ENCODE results near the gene ACSL1. TPM values are rescaled to one million over a fixed set of nuclear protein-coding genes. Genes with fewer than 3 reads are reported as not detected.

ACSL1 gene
- total and polyA plus RNA-seq, 9 of the 15 experiments (the other 6 are each of a cell fraction or from before 2014, with no cell fraction given) = 6.7 to 24.1 (median 15.0) TPM

DNA sequence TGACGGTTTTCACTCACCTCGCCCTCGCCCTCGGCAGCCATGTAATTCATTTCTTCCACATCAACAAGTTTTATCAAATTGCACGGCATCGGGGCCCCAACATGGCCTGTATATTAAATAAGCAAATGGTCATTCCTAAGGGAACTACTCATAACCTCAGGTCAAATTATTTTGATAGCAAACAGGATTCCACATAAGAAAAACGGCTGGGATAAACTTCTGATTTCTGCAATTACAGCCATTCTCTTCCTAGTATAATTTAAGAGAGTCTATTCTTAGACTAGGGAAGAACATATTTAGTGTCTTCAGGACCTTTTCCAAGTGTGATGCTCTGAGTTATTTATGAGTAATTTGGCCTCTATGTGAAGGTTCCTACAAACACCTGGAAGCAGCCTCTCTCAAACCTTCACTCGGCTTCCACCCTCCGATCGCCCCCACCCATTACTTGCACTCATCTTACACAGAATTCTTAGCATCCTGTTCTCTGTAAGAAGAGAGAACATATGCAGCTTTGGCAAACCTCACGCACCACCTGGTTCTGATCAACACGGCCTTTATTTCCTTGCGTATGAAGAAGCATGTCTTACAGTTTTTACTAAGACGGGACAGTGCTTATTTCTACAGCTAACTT, 62.5 kb downstream of the ACSL1 start (continued):
- no peak for TF ChIP-seq ZNF589 (CRISPR knock-in tag; IDR thresholded peaks at IDR 0.05; ENCODE audit: low read depth)
- no peak for TF ChIP-seq CREB3L1 (IDR thresholded peaks at IDR 0.05; ENCODE audit: borderline replicate concordance, low read depth)

GRCh38 chr4:184762100-184762499, 63.7 kb downstream of the ACSL1 start:
- Histone ChIP-seq H3K27me3 (ENCODE audit: control insufficient read depth in 2 of 2, insufficient read depth in 2 of 2, low read length in 2 of 2) (no peaks in the 10 kb centered on the region), H3K4me1 (replicated peaks in 1 of 2; ENCODE audit: control insufficient read depth in 2 of 2, insufficient read depth in 2 of 2, low read length in 2 of 2) (no peaks in the 10 kb centered on the region; a peak in 1 of 5 replicates), H3K9me1 (ENCODE audit: control insufficient read depth, insufficient read depth, low read length) (no peaks in the 10 kb centered on the region), H3K79me2 (ENCODE audit: control insufficient read depth, insufficient read depth, low read length) (no peaks in the 10 kb centered on the region), H3K4me3 (no peak overlapping the region), H4K20me1 (replicated peaks; ENCODE audit: control insufficient read depth, insufficient read depth, low read length) (no peaks in the 10 kb centered on the region), H3K36me3 (ENCODE audit: control insufficient read depth, insufficient read depth, low read length) (peaks cover 29% of the 10 kb centered on the region; the same call in 1 of the 3 replicates), H2AFZ (ENCODE audit: low read depth, low read length) (no peak overlapping the region), H3K27ac (ENCODE audit: extremely low read depth, low read depth, low read length) (no peak overlapping the region), H3K4me2 (ENCODE audit: insufficient read depth, low read length) (no peak overlapping the region), H3K9me3 (replicated peaks; ENCODE audit: control insufficient read depth, insufficient read depth, low read depth, low read length) (no peaks in the 10 kb centered on the region), H3K9ac (ENCODE audit: insufficient read depth in 1 of 2, low read depth in 2 of 2, low read length in 2 of 2) (no peak overlapping the region)
- ChIA-PET POLR2A (no interaction called here), CTCF (ENCODE audit: low intra/inter-chr PET ratio) (no interaction called here)
- 59% methylated on average over 5 of the region's 5 CpGs for WGBS (ENCODE audit: insufficient coverage, low coverage, missing lambda C conversion rate)
- intact Hi-C loops (cut with micrococcal nuclease) = no loop called here
- no peak for ATAC-seq
- in situ Hi-C loops (cut with MboI) = no loop called here
- peak; percentile 71 for FAIRE-seq
- no TSS peak for BruUV-seq (replicated peaks)
- no peak for TF ChIP-seq HINFP (tag; conservative IDR thresholded peaks at IDR 0.05; ENCODE audit: low read depth)
- TF ChIP-seq, protein P1, sequence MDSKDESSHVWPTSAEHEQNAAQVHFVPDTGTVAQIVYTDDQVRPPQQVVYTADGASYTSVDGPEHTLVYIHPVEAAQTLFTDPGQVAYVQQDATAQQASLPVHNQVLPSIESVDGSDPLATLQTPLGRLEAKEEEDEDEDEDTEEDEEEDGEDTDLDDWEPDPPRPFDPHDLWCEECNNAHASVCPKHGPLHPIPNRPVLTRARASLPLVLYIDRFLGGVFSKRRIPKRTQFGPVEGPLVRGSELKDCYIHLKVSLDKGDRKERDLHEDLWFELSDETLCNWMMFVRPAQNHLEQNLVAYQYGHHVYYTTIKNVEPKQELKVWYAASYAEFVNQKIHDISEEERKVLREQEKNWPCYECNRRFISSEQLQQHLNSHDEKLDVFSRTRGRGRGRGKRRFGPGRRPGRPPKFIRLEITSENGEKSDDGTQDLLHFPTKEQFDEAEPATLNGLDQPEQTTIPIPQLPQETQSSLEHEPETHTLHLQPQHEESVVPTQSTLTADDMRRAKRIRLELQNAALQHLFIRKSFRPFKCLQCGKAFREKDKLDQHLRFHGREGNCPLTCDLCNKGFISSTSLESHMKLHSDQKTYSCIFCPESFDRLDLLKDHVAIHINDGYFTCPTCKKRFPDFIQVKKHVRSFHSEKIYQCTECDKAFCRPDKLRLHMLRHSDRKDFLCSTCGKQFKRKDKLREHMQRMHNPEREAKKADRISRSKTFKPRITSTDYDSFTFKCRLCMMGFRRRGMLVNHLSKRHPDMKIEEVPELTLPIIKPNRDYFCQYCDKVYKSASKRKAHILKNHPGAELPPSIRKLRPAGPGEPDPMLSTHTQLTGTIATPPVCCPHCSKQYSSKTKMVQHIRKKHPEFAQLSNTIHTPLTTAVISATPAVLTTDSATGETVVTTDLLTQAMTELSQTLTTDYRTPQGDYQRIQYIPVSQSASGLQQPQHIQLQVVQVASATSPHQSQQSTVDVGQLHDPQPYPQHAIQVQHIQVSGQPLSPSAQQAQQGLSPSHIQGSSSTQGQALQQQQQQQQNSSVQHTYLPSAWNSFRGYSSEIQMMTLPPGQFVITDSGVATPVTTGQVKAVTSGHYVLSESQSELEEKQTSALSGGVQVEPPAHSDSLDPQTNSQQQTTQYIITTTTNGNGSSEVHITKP (IDR thresholded peaks at IDR 0.05; ENCODE audit: partially characterized antibody) = peak; percentile 80
- no peak for DNase-seq (ENCODE audit: extremely low read depth in 1 of 4, low spot score in 3 of 4)

Data from K562 (cell line).